ENCODE results near the gene MAGOH. TPM values are rescaled to one million over a fixed set of nuclear protein-coding genes. Genes with fewer than 3 reads are reported as not detected.
"Not testable (repeated sequence)": the region's sequence is repeated elsewhere in the genome, so short reads cannot be mapped to it uniquely, and the experiment has no call there.

Gene MAGOH
- polyA plus RNA-seq, 3 donors from 2014 or later, result 63.4 to 109 (median 109) TPM

DNA sequence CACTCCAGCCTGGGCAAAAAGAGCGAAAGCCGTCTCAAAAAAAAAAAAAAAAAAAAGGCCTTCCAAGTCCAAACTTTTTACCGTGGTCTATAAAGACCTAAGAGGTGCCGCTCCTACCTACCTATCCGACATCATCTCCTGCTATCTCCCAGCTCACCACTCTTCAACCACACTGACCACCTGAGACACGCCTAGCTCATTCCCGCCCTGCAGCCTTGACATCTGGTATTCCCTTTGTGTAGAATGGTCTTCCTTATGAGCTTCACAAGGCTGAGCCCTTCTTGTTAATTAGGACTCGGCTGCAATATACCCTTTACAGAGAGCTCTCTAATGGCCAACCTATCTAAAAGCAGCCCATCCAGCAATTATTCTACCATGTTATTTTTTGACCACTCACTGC is 680 bp downstream of the MAGOH start:
- H3K4me1 Mint-ChIP-seq, result peaks cover 31 to 34% of the 10 kb centered on the region in 2 donors
- no peak for DNase-seq
- H3K27me3 Mint-ChIP-seq (ENCODE audit: low read depth in 3 of 3), result peaks cover 5 to 8% (median 6%) of the 10 kb centered on the region in 3 donors
- no peaks in the 10 kb centered on the region for H3K9me3 Mint-ChIP-seq
- peak overlapping the region; percentile 97 to 98 (median 98) for H3K4me3 Mint-ChIP-seq
- peaks cover 6 to 20% (median 16%) of the 10 kb centered on the region in 3 donors for H3K36me3 Mint-ChIP-seq
- peak overlapping the region; percentile 96 to 99 (median 98) for H3K27ac Mint-ChIP-seq

DNA sequence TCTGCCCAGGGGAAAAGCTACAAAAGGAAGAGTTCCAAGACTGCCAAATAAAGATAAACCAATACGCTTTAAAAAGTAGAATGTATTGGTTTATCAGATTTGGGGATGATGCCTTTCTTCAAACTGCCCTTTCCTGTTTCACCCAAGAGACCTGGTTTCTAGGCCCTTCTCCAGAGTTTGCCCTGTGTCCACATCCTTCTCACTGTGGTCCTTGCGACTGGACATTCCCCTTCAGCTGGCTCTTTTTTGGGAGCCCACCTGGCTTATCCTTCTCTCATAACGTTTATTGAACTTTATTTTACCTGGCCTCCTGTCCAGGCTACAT is 17.4 kb downstream of the MAGOH start:
- no peaks in the 10 kb centered on the region for H3K36me3 Mint-ChIP-seq
- peaks cover 24 to 26% of the 10 kb centered on the region in 2 donors for H3K4me1 Mint-ChIP-seq
- H3K27ac Mint-ChIP-seq, result peak overlapping the region; percentile 92 to 98 (median 98)

DNA sequence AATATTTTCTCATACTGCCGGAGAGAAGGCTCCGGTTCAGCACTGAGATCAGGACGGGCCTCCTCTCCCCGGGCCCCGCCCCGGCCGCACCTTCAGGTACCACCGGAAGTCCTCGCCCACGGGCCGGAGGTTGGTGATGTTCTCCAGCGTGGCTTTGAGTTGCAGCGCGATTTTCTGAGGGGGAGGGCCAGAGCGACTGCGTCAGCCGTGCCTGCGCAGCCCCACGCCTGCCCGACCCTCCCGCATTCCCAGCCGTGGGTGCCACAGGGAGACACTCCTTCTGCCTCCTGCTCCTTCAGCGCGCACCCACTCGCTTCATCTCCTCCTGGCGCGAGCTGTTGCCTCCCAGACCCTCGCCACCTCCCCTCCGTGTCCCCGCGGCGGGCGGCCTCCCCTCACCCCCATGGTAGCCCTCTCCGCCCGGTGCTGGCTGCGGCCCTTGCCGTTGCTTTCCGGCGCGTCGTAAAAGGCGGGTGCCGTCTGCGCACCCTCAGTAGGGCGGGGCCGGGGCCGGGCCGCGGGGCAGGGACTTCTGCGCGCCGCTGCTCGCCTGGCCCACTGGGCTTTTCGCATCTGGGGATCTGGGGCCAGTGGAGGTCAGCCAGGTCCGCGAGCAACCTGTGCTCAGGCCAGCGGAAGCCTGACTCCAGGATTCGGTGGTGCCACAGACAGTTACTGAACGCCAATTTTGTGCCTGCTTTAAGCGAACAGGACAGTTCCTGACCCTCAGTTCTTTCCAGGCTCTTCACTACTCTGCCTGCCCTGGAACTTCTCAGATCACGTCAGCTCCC is 18.0 kb downstream of the MAGOH start, which contains the start of gene CZIB:
CZIB (minus strand) TSS at position 464 of the 791 bp plus-strand sequence; CDS start at position 405, 59 bp downstream.
- Mint-ChIP-seq H3K4me3 (peak within 1 kb of the TSS; percentile 90 to 96 (median 93)), H3K36me3 (peaks cover 0 to 2% (median 0%) of the 10 kb centered on the region in 3 donors)

More for the DNA sequence above, 17.4 kb downstream of the MAGOH start:
- H3K4me3 Mint-ChIP-seq, result peak overlapping the region; percentile 90 to 96 (median 93)
- no peaks in the 10 kb centered on the region for H3K9me3 Mint-ChIP-seq
- H3K27me3 Mint-ChIP-seq (ENCODE audit: low read depth in 3 of 3), result peaks cover 11 to 14% (median 12%) of the 10 kb centered on the region in 3 donors
- no peak for DNase-seq

DNA sequence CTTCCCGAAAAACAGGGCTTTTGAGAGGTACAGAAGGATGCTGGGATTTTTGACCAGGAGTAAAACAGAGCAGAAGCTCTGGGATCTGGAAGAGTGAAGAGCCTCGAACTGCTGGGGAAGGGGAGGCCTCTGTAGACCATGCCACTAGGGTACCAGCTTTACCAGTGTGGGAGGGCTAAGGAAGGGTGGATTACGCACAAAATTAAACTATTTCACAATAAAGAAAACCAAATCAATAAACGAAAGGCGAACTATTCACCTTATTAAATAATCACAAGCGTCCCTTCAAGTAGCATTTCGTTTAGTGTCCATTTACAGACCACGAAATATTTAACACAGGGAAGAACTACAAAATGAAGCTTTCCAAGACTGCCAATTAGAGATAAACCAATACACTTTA is 18.6 kb downstream of the MAGOH start:
- no peak for DNase-seq
- Mint-ChIP-seq H3K27me3 (ENCODE audit: low read depth in 3 of 3) (peaks cover 11 to 14% (median 13%) of the 10 kb centered on the region in 3 donors), H3K4me3 (peak overlapping the region; percentile 90 to 96 (median 93)), H3K27ac (peak overlapping the region; percentile 92 to 98 (median 98)), H3K36me3 (peaks cover 0 to 3% (median 0%) of the 10 kb centered on the region in 3 donors), H3K9me3 (no peaks in the 10 kb centered on the region), H3K4me1 (peaks cover 24 to 26% of the 10 kb centered on the region in 2 donors)

More for the DNA sequence above, 18.0 kb downstream of the MAGOH start, which contains the start of gene CZIB:
- DNase-seq, result peak; percentile 93 to 94 (median 94)
- Mint-ChIP-seq H3K27ac (peak within 1 kb of the TSS; percentile 92 to 98 (median 98)), H3K27me3 (ENCODE audit: low read depth in 3 of 3) (peaks cover 11 to 14% (median 13%) of the 10 kb centered on the region in 3 donors), H3K9me3 (no peaks in the 10 kb centered on the region), H3K4me1 (peaks cover 24 to 26% of the 10 kb centered on the region in 2 donors)

DNA sequence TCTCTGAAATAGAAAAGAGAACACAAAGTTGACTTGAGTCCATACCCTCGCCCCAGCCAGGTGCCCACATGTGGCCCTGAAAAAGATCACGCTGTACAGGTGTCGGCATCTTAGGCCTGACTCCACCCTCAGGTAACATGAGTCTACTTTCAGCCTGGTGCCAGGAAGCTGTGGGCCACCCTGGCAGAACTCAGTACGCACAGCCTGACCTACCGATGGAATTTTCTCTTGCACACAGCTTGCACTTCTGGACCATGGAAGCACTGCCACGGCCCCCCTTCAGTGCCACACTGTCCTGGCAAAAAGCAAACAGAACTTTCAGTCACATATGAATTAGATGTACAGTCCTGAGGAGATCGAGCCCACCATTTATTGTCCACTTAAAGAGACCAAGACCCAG is 20.1 kb downstream of the MAGOH start:
- H3K4me3 Mint-ChIP-seq, result peak overlapping the region in 1 of 5 donors; percentile 22
- peaks cover 0 to 13% (median 0%) of the 10 kb centered on the region in 3 donors for H3K36me3 Mint-ChIP-seq
- H3K27me3 Mint-ChIP-seq (ENCODE audit: low read depth in 3 of 3), result peaks cover 11 to 14% (median 13%) of the 10 kb centered on the region in 3 donors

DNA sequence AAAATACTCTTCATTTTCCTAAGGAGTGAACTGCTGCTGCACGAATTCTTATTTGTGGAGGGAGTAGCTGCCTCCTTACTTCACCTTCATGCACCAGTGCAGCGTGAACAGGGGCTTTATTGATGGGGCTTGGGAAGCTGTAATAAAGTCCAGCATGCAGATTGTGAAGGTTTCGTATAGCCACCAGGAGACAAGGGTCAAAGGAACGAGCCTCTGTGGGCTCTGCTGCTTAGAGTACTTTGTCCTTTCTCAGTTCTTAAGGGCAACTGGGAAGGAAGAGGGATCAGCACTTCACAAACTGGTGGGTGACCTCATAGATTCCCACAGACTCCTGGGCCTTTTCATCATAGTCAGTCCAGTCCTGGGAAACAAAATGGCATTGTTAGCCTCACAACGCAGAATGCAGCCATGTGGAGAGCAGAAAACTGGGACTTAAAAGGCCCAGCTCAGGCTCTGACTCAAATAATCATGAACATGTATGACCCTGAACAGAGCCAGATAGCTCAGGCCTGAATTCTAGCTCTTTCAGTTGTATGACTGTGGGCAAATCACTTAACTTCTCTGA is 23.9 kb downstream of the MAGOH start:
- H3K9me3 Mint-ChIP-seq, result no peaks in the 10 kb centered on the region
- peaks cover 8 to 9% of the 10 kb centered on the region in 2 donors for H3K4me1 Mint-ChIP-seq
- H3K36me3 Mint-ChIP-seq, result peaks cover 5 to 30% (median 10%) of the 10 kb centered on the region in 3 donors
- peaks cover 0 to 3% (median 2%) of the 10 kb centered on the region in 3 donors for H3K27me3 Mint-ChIP-seq (ENCODE audit: low read depth in 3 of 3)
- peak overlapping the region in 1 of 6 donors; percentile 11 for H3K27ac Mint-ChIP-seq
- no peak for DNase-seq
- no peak overlapping the region for H3K4me3 Mint-ChIP-seq

More for the DNA sequence above, 20.1 kb downstream of the MAGOH start:
- H3K4me1 Mint-ChIP-seq, result peaks cover 24 to 26% of the 10 kb centered on the region in 2 donors
- no peaks in the 10 kb centered on the region for H3K9me3 Mint-ChIP-seq
- peak overlapping the region in 5 of 6 donors; percentile 55 to 98 (median 95) for H3K27ac Mint-ChIP-seq
- DNase-seq, result no peak

DNA sequence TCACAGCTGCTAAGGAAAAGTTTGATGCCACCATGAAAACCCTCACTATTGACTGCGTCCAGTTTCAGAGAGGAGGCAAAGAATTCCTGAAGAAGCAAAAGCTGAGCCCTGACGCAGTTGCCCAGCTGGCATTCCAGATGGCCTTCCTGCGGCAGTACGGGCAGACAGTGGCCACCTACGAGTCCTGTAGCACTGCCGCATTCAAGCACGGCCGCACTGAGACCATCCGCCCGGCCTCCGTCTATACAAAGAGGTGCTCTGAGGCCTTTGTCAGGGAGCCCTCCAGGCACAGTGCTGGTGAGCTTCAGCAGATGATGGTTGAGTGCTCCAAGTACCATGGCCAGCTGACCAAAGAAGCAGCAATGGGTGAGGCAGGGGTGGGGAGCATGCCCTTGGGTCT is 27.4 kb downstream of the MAGOH start:
- H3K4me3 Mint-ChIP-seq, result no peak overlapping the region
- peaks cover 24 to 56% (median 26%) of the 10 kb centered on the region in 3 donors for H3K36me3 Mint-ChIP-seq
- no peak for DNase-seq
- H3K27me3 Mint-ChIP-seq (ENCODE audit: low read depth in 3 of 3), result peaks cover 0 to 3% (median 2%) of the 10 kb centered on the region in 3 donors
- H3K9me3 Mint-ChIP-seq, result peaks cover 0 to 7% (median 0%) of the 10 kb centered on the region in 6 donors
- H3K27ac Mint-ChIP-seq, result no peak overlapping the region
- H3K4me1 Mint-ChIP-seq, result no peaks in the 10 kb centered on the region

DNA sequence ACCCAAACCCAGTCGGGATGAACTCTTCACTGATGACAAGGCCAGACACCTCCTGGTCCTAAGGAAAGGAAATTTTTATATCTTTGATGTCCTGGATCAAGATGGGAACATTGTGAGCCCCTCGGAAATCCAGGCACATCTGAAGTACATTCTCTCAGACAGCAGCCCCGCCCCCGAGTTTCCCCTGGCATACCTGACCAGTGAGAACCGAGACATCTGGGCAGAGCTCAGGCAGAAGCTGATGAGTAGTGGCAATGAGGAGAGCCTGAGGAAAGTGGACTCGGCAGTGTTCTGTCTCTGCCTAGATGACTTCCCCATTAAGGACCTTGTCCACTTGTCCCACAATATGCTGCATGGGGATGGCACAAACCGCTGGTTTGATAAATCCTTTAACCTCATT is 28.0 kb downstream of the MAGOH start:
- Mint-ChIP-seq H3K27me3 (ENCODE audit: low read depth in 3 of 3) (peaks cover 0 to 2% (median 1%) of the 10 kb centered on the region in 3 donors), H3K9me3 (peaks cover 0 to 7% (median under 1%) of the 10 kb centered on the region in 6 donors), H3K27ac (no peak overlapping the region), H3K4me1 (no peaks in the 10 kb centered on the region), H3K4me3 (no peak overlapping the region), H3K36me3 (peaks cover 25 to 55% (median 27%) of the 10 kb centered on the region in 3 donors)
- no peak for DNase-seq

DNA sequence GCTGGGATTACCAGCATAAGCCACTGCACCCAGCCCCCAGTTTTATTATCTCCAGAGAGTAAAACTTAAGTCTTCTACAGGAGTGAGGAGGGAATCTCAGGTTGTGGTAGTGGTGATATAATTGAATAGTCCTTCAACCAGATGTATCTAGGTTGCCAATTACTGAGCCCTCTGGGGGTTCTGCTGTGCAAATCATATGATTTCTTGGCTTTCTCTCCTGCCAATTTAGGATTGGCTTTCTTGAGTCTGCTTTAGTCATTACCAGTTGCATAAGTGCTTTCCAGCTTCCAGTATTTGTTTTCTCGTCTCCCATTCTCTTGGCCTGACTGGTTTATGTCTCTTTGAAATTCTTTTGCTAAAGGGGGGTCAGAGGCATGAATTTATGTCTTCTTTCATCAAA is 30.6 kb downstream of the MAGOH start:
- Mint-ChIP-seq H3K9me3 (peaks cover 0 to 7% (median 4%) of the 10 kb centered on the region in 6 donors), H3K4me3 (no peak overlapping the region), H3K27ac (peak overlapping the region in 1 of 6 donors; percentile 2)

DNA sequence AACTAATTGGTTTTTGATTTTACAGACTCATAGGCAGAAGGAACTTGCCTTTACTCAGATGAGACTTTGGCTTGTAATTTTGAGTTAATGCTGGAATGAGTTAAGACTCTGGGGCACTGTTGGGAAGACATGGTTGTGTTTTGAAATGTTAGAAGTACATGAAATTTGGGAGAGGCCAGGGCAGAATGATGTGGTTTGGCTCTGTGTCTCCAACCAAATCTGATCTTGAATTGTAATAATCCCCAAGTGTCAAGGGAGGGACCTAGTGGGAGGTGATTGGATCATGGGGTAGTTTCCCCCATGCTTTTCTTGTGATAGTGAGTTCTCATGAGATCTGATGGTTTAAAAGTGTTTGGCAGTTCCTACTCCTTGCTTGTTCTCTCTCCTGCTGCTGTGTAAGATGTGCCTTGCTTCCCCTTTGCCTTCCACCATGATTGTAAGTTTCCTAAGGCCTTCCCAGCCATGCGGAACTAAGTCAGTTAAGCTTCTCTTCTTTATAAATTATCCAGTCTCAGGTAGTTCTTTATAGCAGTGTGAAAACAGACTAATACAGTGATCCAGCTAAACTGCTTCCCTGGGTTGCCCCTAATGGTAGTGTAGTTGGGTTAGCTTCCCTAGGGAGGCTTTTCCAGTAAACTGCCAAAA is 31.5 kb downstream of the MAGOH start:
- Mint-ChIP-seq H3K27me3 (ENCODE audit: low read depth in 3 of 3) (peaks cover 0 to 1% (median 0%) of the 10 kb centered on the region in 3 donors), H3K36me3 (peaks cover 50 to 72% (median 52%) of the 10 kb centered on the region in 3 donors), H3K4me3 (no peak overlapping the region), H3K9me3 (peaks cover 0 to 7% (median 4%) of the 10 kb centered on the region in 6 donors), H3K27ac (no peak overlapping the region), H3K4me1 (no peaks in the 10 kb centered on the region)
- no peak for DNase-seq

More for the DNA sequence above, 30.6 kb downstream of the MAGOH start:
- DNase-seq, result no peak
- H3K36me3 Mint-ChIP-seq, result peaks cover 51 to 70% (median 51%) of the 10 kb centered on the region in 3 donors
- H3K4me1 Mint-ChIP-seq, result no peaks in the 10 kb centered on the region
- H3K27me3 Mint-ChIP-seq (ENCODE audit: low read depth in 3 of 3), result peaks cover 0 to 2% (median 1%) of the 10 kb centered on the region in 3 donors

DNA sequence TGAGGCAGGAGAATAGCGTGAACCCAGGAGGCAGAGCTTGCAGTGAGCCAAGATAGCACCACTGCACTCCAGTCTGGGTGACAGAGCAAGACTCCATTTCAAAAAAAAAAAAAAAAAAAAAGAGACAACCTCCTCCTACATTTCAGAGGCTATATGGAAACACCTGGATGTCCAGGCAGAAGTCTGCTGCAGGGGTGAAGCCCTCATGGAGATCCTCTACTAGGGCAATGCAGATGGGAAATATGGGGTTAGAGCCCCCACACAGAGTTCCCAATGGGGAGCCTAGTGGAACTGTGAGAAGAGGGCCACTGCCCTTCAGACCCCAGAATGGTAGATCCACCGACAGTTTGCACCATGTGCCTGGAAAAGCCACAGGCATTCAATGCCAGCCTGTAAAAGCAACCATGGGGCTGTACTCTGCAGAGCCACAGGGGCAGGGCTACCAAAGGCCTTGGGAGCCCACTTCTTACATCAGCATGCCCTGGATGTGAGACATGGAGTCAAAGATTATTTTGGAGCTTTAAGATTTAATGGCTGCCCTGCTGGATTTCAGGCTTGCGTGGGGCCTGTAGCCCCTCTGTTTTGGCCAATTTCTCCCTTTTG is 32.1 kb downstream of the MAGOH start:
- peaks cover 50 to 69% (median 52%) of the 10 kb centered on the region in 3 donors for H3K36me3 Mint-ChIP-seq
- not testable (repeated sequence) for H3K4me3 Mint-ChIP-seq; H3K27ac Mint-ChIP-seq; H3K27me3 Mint-ChIP-seq (ENCODE audit: low read depth in 3 of 3); H3K4me1 Mint-ChIP-seq; DNase-seq; H3K9me3 Mint-ChIP-seq

DNA sequence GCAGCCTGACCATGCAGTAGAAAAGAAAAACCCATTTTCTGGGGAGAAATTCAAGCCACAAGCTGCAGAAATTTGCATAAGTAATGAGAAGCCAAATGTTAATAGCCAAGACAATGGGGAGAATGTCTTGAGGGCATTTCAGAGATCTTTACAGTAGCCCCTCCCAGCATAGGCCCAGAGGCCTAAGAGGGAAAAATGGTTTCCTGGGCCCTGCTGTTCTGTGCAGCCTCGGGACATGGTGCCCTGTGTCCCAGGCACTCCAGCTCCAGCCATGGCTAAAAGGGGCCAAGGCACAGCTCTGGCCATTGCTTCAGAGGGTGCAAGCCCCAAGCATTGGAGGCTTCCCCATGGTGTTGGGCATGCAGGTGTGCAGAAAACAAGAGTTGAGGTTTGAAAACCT is 32.8 kb downstream of the MAGOH start:
- not testable (repeated sequence) for H3K4me3 Mint-ChIP-seq; H3K9me3 Mint-ChIP-seq; DNase-seq; H3K27ac Mint-ChIP-seq; H3K27me3 Mint-ChIP-seq (ENCODE audit: low read depth in 3 of 3); H3K4me1 Mint-ChIP-seq
- peaks cover 50 to 73% (median 52%) of the 10 kb centered on the region in 3 donors for H3K36me3 Mint-ChIP-seq

DNA sequence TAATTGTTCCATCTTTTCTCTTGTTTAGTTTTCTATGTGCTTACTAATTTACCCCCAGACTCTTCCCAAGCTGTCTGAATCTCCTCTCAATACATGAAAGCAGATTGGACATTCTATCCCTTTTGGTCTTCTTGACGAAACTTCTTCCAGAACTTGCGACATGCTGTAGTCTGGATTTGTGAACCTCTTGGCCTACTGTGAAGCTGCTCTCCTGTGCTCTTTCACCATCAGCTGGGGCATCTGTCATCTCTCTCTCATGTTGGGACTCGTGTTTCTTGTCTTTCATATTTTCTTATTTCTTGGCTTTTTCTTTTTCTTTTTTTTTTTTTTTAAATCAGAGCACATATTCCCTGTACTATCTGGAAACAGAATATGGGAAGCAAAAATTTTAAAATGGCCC is 34.9 kb downstream of the MAGOH start:
- no peak overlapping the region for H3K27ac Mint-ChIP-seq
- DNase-seq, result no peak
- no peaks in the 10 kb centered on the region for H3K27me3 Mint-ChIP-seq (ENCODE audit: low read depth in 3 of 3)
- H3K4me1 Mint-ChIP-seq, result peaks cover 0 to under 1% of the 10 kb centered on the region in 2 donors
- H3K9me3 Mint-ChIP-seq, result peaks cover 0 to 7% (median 4%) of the 10 kb centered on the region in 6 donors
- no peak overlapping the region for H3K4me3 Mint-ChIP-seq
- peaks cover 43 to 59% (median 47%) of the 10 kb centered on the region in 3 donors for H3K36me3 Mint-ChIP-seq

All from immature natural killer cell (primary cell).